Stromal cell of bone marrow (primary cell): ENCODE data around the gene PLIN4.
"Not testable (repeated sequence)": the region's sequence is repeated elsewhere in the genome, so short reads cannot be mapped to it uniquely, and the experiment has no call there.

Source experiments
- DNase-seq: peaks from one replicate; pipeline ENCODE4 v3.0.0-alpha.2; 2012; ENCODE audit warnings: low read depth

Gene PLIN4

GRCh38 chr19:4518345-4519171, at the start of gene PLIN4:
TSS of gene PLIN4 (minus strand) at chr19:4518486. CDS start at chr19:4518272, 214 bp downstream.
- no peak for DNase-seq

GRCh38 chr19:4567584-4568071, 49.3 kb upstream of the PLIN4 start:
- no peak for DNase-seq

GRCh38 chr19:4566402-4567051, 48.2 kb upstream of the PLIN4 start:
- DNase-seq: no peak

- DNase-seq: not testable (repeated sequence)
Measured at GRCh38 chr19:4563562-4563961, 45.3 kb upstream of the PLIN4 start.

- not testable (repeated sequence) for DNase-seq
Measured at GRCh38 chr19:4562085-4562484, 43.8 kb upstream of the PLIN4 start.

GRCh38 chr19:4559569-4559968, 41.3 kb upstream of the PLIN4 start, which contains the start of gene SEMA6B:
TSS of gene SEMA6B (minus strand) at chr19:4559684. CDS start at chr19:4558457, 1,227 bp downstream.
- no peak for DNase-seq

GRCh38 chr19:4557971-4558941, 40.0 kb upstream of the PLIN4 start:
- DNase-seq: no peak

- DNase-seq: no peak
Measured at GRCh38 chr19:4557144-4557970, 39.1 kb upstream of the PLIN4 start.

GRCh38 chr19:4556597-4557127, 38.4 kb upstream of the PLIN4 start:
- DNase-seq: no peak

GRCh38 chr19:4555657-4556561, 37.6 kb upstream of the PLIN4 start:
- DNase-seq: no peak

GRCh38 chr19:4554717-4555116, 36.4 kb upstream of the PLIN4 start:
- DNase-seq: no peak

- no peak for DNase-seq
Measured at GRCh38 chr19:4553775-4554174, 35.5 kb upstream of the PLIN4 start.

- DNase-seq: no peak
Measured at GRCh38 chr19:4553092-4553695, 34.9 kb upstream of the PLIN4 start.

GRCh38 chr19:4552525-4552819, 34.2 kb upstream of the PLIN4 start:
- no peak for DNase-seq

GRCh38 chr19:4550479-4551050, 32.3 kb upstream of the PLIN4 start:
- no peak for DNase-seq

- DNase-seq: no peak
Measured at GRCh38 chr19:4550018-4550417, 31.7 kb upstream of the PLIN4 start.

- no peak for DNase-seq
Measured at GRCh38 chr19:4548238-4548584, 29.9 kb upstream of the PLIN4 start.

- DNase-seq: no peak
Measured at GRCh38 chr19:4547303-4548237, 29.3 kb upstream of the PLIN4 start.
